Hepatocyte (in vitro differentiated cells): ENCODE data around the gene TBX10.

Source experiments
- CTCF ChIP-seq: fragments of 200-600 bp; sonication (generic); IDR thresholded peaks from 2 replicates; pipeline ENCODE4 v1.5.1; 2016; ENCODE audit warnings: antibody characterized with exemption, mild to moderate bottlenecking; ENCODE audit not compliant: poor library complexity
- EZH2 ChIP-seq: fragments of 200-600 bp; sonication (generic); IDR thresholded peaks from 2 replicates; pipeline ENCODE4 v1.6.1; 2016; ENCODE audit warnings: antibody characterized with exemption, mild to moderate bottlenecking, borderline replicate concordance
- EZH2phosphoT487 ChIP-seq: fragments of 200-600 bp; sonication (generic); IDR thresholded peaks from one replicate; pipeline ENCODE4 v1.6.1; 2018; ENCODE audit warnings: antibody characterized with exemption, mild to moderate bottlenecking, low read depth, moderate library complexity; ENCODE audit not compliant: unreplicated experiment, severe bottlenecking

- no peak for TF ChIP-seq EZH2
- TF ChIP-seq CTCF, result no peak
- TF ChIP-seq EZH2phosphoT487, result no peak
Observed at GRCh38 chr11:67654225-67654624, 14.7 kb upstream of the TBX10 start.
